Caki2 (cell line): ENCODE data around the gene ESR1. TPM values are rescaled to one million over a fixed set of nuclear protein-coding genes. Genes with fewer than 3 reads are reported as not detected.
"Not testable (repeated sequence)": the region's sequence is repeated elsewhere in the genome, so short reads cannot be mapped to it uniquely, and the experiment has no call there.

Experiments
- DNase-seq: peaks from one replicate; pipeline ENCODE4 v3.0.0-alpha.2; 2015; ENCODE audit warnings: low read depth
- in situ Hi-C: cut with HindIII; loops from 2 replicates; pipeline ENCODE4 v1.10.0; 2016; ENCODE audit warnings: low sequenced_read_pairs, low pct_unique_long_range_greater_than_20kb, mixed read lengths
- total RNA-seq: library from RNA; depleted of rRNA; stranded (reverse); fragments of >200 nt; shearing (Covaris generic); gene quantifications from 2 replicates; pipeline ENCODE4 v1.2.3, GENCODE V29; 2014; ENCODE audit warnings: low replicate concordance

The ESR1 gene
- total RNA-seq, 1 experiment from 2014 or later, result not detected

GRCh38 chr6:152063170-152063921 lies 255.9 kb downstream of the ESR1 start:
- in situ Hi-C loops, result no loop called here
- DNase-seq, result no peak

- no peak for DNase-seq
- in situ Hi-C loops, result no loop called here
These were observed 261.3 kb downstream of the ESR1 start for GRCh38 chr6:152068622-152069261.

- in situ Hi-C loops, result no loop called here
- DNase-seq, result no peak
These were observed 263.1 kb downstream of the ESR1 start for GRCh38 chr6:152070556-152070955.

DNA sequence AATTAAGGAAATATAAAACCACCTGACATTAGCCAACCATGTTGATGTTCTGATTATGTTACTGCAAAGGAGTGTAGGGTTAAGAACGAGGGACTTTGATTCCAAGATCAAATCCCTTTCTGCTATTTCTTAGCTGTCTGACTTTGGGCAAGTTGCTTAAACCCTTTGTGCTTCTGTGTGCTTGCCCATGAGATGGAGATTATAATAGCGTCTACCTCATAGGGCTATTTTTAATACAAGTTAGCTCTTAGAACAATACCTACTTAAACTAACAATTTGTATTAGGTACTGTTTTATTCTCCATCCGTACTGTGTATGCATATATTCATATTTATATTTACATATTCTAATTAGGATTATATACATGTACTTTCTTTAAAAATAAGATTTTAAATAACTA lies 263.8 kb downstream of the ESR1 start:
- in situ Hi-C loops, result no loop called here

DNA sequence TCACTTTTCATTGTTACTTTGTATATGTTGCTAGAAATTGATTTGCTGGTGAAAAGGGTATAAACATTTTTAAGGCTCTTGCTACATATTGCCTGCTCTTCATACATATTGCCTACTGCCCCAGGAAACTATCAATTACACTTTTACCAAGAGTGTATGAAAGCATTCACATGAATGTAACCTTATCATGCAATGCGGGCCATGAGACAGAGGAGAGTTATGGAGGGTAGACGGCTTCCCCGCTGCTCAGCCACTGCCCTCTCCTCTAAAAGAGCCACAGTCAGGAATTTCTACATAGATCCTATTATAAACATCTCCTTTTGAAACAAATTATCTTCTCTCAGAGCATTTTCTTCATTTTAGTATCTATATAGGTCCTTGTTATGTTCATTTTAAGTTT lies 264.4 kb downstream of the ESR1 start:
- in situ Hi-C loops, result no loop called here
- no peak for DNase-seq

More for the DNA sequence above, 263.8 kb downstream of the ESR1 start:
- DNase-seq, result no peak

- in situ Hi-C loops, DNase-seq: not testable (repeated sequence)
These were observed 268.8 kb downstream of the ESR1 start for GRCh38 chr6:152076242-152076641.

DNA sequence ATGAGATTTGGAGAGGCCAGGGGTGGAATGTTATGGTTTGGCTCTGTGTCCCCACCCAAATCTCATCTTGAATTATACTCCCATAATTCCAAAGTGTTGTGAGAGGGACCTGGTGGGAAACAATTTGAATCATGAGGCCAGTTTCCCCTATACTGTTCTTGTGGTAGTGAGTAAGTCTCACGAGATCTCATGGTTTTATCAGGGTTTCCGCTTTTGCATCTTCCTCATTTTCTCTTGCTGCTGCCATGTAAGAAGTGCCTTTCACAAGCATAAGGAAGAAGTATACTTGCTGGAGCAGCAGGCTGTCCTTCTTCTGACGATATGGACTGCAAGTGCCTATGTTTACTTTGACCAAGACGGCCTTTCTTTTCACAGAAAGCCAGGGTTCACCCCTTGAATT lies 270.5 kb downstream of the ESR1 start:
- DNase-seq, result no peak
- in situ Hi-C loops, result no loop called here

DNA sequence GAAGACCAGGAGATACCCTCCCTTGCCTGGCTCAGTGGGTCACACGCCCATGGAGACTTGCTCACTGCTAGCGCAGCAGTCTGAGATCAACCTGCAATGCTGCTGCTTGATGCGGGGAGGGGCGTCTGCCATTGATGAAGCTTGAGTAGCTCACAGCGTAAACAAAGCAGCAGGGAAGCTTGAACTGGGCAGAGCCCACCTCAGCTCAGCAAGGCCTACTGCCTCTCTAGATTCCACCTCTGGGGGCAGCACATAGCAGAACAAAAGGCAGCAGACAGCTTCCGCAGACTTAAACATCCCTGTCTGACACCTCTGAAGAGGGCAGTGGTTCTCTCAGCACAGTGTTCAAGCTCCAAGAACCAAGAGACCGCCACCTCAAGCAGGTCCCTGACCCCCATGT lies 271.3 kb downstream of the ESR1 start:
- in situ Hi-C loops, result no loop called here
- DNase-seq, result no peak

DNA sequence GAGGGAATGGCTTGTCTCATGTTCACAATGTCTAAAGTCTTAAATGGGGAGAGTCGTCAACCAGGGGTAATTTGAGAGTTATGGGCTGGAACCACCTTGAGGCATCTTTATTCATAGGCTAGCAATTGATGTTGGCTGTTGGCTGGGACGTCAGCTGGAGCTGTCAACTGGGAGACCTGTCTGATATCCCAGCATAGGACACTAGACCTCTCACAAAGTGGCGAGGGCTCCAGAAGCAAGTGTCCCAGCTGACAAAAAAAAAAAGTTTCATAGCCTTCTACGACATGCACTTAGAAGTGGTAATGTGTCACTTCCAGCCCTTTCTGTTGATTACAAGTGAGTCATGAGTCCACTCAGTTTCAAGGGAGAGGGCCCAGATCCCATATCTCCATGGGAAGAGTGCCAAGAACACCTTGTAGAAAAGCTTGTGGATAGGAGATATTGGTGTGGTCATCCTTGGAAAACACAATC lies 278.0 kb downstream of the ESR1 start:
- peak; percentile 41 for DNase-seq
- in situ Hi-C loops, result no loop called here

DNA sequence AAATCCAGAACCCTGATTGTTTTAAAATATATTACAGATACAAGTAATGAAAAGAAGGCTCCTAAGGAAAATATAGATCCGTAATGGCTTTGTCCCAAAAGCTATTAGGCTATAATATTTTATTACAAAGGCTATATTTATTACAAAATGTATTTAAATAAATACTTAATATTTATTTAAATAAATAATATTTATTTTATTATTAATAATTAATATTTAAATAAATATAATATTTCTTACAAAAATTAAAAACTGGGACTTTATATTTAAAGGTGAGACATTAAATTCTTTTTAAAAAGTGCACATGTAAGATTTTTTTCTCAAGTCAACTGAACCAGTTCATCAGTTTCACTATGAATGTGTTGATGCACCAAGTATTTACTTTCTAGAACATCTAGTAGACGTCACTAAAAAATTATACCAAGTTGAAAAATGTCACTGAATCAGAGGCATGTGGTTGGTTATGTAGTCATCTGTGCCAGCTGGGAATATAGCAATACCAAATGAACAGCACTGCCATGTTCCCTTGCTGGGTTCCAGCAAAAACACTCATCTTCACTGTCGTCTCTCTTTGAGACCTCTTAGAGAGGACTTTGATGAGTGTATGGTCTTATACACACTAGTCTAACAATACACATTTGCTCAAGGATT lies 278.9 kb downstream of the ESR1 start:
- in situ Hi-C loops, result no loop called here
- no peak for DNase-seq

DNA sequence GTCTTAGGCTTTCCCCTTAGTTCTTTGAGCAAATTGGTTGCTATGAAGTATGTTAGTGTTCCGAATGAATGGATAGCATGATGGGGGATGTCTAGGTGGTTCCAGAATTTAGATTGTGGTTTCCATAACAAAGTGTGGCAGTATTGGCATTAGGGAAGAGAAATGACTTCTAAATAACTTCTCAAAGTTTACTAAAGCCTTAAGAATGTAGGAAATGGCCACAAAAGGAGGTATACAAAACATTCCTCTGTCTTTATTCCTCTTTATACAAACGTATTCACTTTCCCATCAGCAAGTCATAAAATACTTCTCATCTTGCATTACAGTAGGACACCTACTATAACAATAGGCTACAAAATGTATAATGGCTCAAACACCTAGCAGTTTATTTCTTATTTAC lies 279.6 kb downstream of the ESR1 start:
- in situ Hi-C loops, result no loop called here
- DNase-seq, result peak; percentile 3

DNA sequence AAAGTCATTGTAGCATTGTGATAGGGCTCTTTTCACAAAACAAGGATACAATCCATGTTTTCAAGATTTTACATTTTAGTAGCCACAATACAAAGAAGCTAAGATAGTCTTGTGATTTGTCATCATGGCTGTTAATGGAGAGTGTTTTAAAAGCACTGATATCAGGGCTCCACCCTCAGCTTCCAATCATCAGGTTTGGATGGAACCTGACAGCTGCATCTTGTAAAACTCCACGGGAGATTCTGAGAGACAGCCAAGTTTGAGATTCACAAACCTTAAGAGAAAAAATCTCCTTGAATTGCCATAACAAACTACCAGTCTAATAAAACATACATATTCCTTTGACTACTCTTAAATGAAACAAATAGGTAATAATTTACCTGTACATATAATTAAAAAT lies 280.2 kb downstream of the ESR1 start:
- no peak for DNase-seq
- in situ Hi-C loops, result no loop called here

GRCh38 chr6:152089992-152090391 lies 282.5 kb downstream of the ESR1 start:
- no peak for DNase-seq
- in situ Hi-C loops, result no loop called here

GRCh38 chr6:152091201-152091600 lies 283.7 kb downstream of the ESR1 start:
- in situ Hi-C loops, result no loop called here

GRCh38 chr6:152091851-152092341 lies 284.4 kb downstream of the ESR1 start:
- in situ Hi-C loops, result no loop called here
- no peak for DNase-seq

More at GRCh38 chr6:152091201-152091600, 283.7 kb downstream of the ESR1 start:
- DNase-seq, result no peak

GRCh38 chr6:152093711-152094110 lies 286.2 kb downstream of the ESR1 start:
- DNase-seq, result no peak
- in situ Hi-C loops, result no loop called here

DNA sequence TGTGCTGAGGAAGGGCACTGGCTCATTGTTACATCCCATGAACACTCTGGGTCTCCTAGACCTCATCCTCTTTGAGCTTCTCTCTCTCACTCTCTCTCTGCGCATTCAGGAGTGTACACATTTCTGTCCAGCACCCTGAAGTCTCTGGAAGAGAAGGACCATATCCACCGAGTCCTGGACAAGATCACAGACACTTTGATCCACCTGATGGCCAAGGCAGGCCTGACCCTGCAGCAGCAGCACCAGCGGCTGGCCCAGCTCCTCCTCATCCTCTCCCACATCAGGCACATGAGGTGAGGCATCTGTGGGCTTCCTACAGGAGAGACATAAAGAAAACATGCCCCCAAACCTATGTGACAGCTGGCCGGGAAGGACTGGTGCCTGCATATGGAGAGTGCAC lies 286.8 kb downstream of the ESR1 start:
- no peak for DNase-seq
- in situ Hi-C loops, result no loop called here

- in situ Hi-C loops, result no loop called here
- DNase-seq, result peak; percentile 87
These were observed 287.6 kb downstream of the ESR1 start for GRCh38 chr6:152094992-152095592.
